Sigmoid colon (tissue), 4 donors: ENCODE data around the gene MRPL42.

Experiments used
- CTCF ChIP-seq, 4 experiments: fragments of 450-650 bp in 3 of 4; fragments of 200-600 bp in 1 of 4; IDR thresholded peaks; one replicate each; pipeline ENCODE4 v1.5.1; 2016 to 2019; ENCODE audit warnings: antibody characterized with exemption in 4 of 4, mild to moderate bottlenecking in 3 of 4, moderate library complexity in 2 of 4
- EP300 ChIP-seq, 4 donors: sonication (generic); formaldehyde crosslinking; IDR thresholded peaks; one replicate each; pipeline ENCODE4 v1.6.1; 2017; ENCODE audit warnings: antibody characterized with exemption in 4 of 4
- POLR2A ChIP-seq, 2 donors: fragments of 450-650 bp; IDR thresholded peaks; one replicate each; pipeline ENCODE4 v1.6.1; 2016; ENCODE audit warnings: antibody characterized with exemption in 2 of 2, mild to moderate bottlenecking in 2 of 2, moderate library complexity in 2 of 2

- TF ChIP-seq EP300 (IDR thresholded peaks at IDR 0.05), result no peak
- TF ChIP-seq POLR2A (IDR thresholded peaks at IDR 0.05), result no peak
- no peak for TF ChIP-seq CTCF (IDR thresholded peaks at IDR 0.05)
These were observed 15.4 kb downstream of the MRPL42 start for GRCh38 chr12:93482721-93483120.
